ENCODE measurements around the gene ZNF554. TPM values are rescaled to one million over a fixed set of nuclear protein-coding genes. Genes with fewer than 3 reads are reported as not detected.

Gene ZNF554
- total RNA-seq, 2 experiments from 2014 or later = 3.5 to 3.6 TPM

DNA sequence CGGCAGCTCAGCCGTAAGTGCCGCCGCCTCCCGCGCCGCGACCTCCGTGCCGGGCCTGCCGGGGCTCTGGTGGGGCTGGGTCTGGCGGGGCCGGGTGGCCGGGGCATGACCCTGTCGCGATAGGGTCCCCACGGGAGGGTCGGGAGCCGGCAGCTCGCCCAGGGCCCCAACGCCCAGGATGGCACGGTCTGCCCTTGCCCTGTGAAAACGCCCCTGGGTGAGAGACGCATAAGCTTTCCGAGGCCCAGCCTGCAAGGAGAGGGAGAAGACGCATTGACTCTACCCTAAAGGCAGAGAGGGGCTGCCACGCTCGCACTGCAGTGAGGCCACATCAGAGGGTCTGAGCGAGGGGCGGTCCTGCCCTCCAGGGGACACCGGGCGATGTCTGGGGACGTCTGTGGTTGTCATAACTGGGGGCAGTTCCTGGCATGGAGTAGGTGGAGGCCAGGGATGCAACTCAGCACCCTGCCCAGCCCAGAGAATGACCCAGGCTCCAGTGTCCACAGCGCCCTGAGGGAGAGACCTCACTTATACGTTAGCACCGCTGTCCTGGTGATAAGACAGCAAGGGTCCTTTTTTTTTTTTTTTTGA lies 539 bp downstream of the ZNF554 start:
- H3K36me3 ChIP-seq (ENCODE audit: insufficient read depth, low read length) = no peaks in the 10 kb centered on the region
- peaks cover 6% of the 10 kb centered on the region for H3K36me3 Mint-ChIP-seq (ENCODE audit: low read depth)
- peak overlapping the region; percentile 84 for H3K4me3 Mint-ChIP-seq
- intact Hi-C loops (cut with DNase I, micrococcal nuclease) = loop anchor here (2.0 kb wide), 2 partner anchors 19 to 21 kb away; partner anchors contain the start of gene ZNF555 (in 1 of the 2)
- H3K9me3 Mint-ChIP-seq = no peaks in the 10 kb centered on the region
- no peaks in the 10 kb centered on the region for H3K9me3 ChIP-seq (ENCODE audit: control insufficient read depth in 1 of 2, insufficient read depth in 1 of 2, low read length in 2 of 2)
- H3K27ac ChIP-seq (ENCODE audit: low read depth in 1 of 2, low read length in 2 of 2) = no peak overlapping the region
- DNase-seq (peak in 1 of 14 experiments; percentile 15), ATAC-seq (ENCODE audit: poor library complexity) (peak; percentile 5)
- no peak overlapping the region for H3K27ac Mint-ChIP-seq
- peak overlapping the region; percentile 69 for H3K4me3 ChIP-seq (ENCODE audit: low read length)
- POLR2A ChIA-PET = interaction anchor here (2.3 kb wide), 1 partner anchor 21 kb away, joined by 12 read pairs; the partner anchor contains the start of gene ZNF555
- no peaks in the 10 kb centered on the region for H3K27me3 Mint-ChIP-seq
- TF ChIP-seq, protein P1, sequence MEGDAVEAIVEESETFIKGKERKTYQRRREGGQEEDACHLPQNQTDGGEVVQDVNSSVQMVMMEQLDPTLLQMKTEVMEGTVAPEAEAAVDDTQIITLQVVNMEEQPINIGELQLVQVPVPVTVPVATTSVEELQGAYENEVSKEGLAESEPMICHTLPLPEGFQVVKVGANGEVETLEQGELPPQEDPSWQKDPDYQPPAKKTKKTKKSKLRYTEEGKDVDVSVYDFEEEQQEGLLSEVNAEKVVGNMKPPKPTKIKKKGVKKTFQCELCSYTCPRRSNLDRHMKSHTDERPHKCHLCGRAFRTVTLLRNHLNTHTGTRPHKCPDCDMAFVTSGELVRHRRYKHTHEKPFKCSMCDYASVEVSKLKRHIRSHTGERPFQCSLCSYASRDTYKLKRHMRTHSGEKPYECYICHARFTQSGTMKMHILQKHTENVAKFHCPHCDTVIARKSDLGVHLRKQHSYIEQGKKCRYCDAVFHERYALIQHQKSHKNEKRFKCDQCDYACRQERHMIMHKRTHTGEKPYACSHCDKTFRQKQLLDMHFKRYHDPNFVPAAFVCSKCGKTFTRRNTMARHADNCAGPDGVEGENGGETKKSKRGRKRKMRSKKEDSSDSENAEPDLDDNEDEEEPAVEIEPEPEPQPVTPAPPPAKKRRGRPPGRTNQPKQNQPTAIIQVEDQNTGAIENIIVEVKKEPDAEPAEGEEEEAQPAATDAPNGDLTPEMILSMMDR (IDR thresholded peaks at IDR 0.05) = no peak
- peaks cover 8% of the 10 kb centered on the region for H3K4me1 Mint-ChIP-seq (ENCODE audit: low read depth)
- no peaks in the 10 kb centered on the region for H3K27me3 ChIP-seq (ENCODE audit: control insufficient read depth in 1 of 2, insufficient read depth in 2 of 2, low read length in 2 of 2)
- peaks cover 17% of the 10 kb centered on the region for H3K4me1 ChIP-seq (ENCODE audit: insufficient read depth, low read length)
- CTCF ChIA-PET = interaction anchor here (0.7 to 2.3 kb wide), 6 partner anchors 21 to 131 kb away, joined by 3 to 11 read pairs (median 4); partner anchors contain the start of genes SGTA, THOP1 and ZNF555

DNA sequence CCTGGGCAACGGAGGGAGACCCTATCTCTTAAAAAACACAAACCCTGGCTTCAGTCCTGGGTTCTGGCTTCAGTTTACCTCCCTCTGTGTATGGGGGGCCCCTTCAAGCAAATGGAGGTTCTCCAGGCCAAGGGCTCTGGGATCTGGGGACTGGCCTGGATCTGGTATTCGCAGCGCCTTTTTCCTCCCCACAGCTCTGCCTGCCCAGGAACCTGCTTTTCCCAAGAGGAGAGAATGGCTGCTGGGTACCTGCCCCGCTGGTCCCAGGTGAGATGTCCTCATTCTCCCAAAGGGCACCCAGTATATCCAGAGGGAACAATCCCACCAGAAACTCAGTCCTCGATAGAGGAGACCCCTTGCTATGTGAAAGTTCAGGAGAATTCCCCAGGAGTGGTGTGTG lies 3.2 kb downstream of the ZNF554 start:
- H3K27me3 ChIP-seq (ENCODE audit: control insufficient read depth in 1 of 2, insufficient read depth in 2 of 2, low read length in 2 of 2) = no peaks in the 10 kb centered on the region
- H3K27ac ChIP-seq (ENCODE audit: low read depth in 1 of 2, low read length in 2 of 2) = no peak overlapping the region
- H3K4me3 Mint-ChIP-seq = no peak overlapping the region
- peaks cover 17% of the 10 kb centered on the region for H3K4me1 ChIP-seq (ENCODE audit: insufficient read depth, low read length)
- H3K4me1 Mint-ChIP-seq (ENCODE audit: low read depth) = peaks cover 8% of the 10 kb centered on the region
- TF ChIP-seq, protein P1 (IDR thresholded peaks at IDR 0.05) = no peak
- CTCF ChIA-PET = no interaction called here
- H3K4me3 ChIP-seq (ENCODE audit: low read length) = no peak overlapping the region
- ATAC-seq (ENCODE audit: poor library complexity) (no peak), DNase-seq (no peak)
- H3K36me3 ChIP-seq (ENCODE audit: insufficient read depth, low read length) = peaks cover 4% of the 10 kb centered on the region
- H3K27me3 Mint-ChIP-seq = no peaks in the 10 kb centered on the region
- POLR2A ChIA-PET = interaction anchor here (1.5 kb wide), 1 partner anchor 18 kb away, joined by 4 read pairs; the partner anchor contains the start of gene ZNF555
- H3K27ac Mint-ChIP-seq = no peak overlapping the region
- no peaks in the 10 kb centered on the region for H3K9me3 ChIP-seq (ENCODE audit: control insufficient read depth in 1 of 2, insufficient read depth in 1 of 2, low read length in 2 of 2)
- no peaks in the 10 kb centered on the region for H3K9me3 Mint-ChIP-seq
- intact Hi-C loops (cut with DNase I, micrococcal nuclease) = no loop called here
- H3K36me3 Mint-ChIP-seq (ENCODE audit: low read depth) = peaks cover 30% of the 10 kb centered on the region

DNA sequence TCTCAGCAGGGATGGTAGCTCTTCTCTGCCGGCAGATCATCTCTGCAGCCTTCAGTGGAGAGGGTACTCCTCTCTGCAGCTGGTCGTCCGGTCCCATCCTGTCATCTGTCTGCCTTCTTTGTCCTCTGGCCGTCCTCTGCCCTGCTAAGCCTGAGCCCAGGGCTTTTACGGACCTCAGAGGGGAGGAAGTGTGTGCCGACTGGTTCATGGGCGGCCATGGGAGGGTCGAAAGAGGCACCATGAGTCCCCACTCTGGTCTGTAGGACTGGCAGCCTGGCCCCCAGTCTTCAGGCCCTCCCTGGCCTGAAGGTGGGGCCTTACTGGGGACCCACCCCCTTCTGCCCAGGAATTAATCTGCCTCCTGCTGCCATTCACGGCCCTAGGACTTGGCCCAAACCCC lies 4.0 kb downstream of the ZNF554 start:
- Histone ChIP-seq H3K9me3 (ENCODE audit: control insufficient read depth in 1 of 2, insufficient read depth in 1 of 2, low read length in 2 of 2) (no peaks in the 10 kb centered on the region), H3K4me3 (ENCODE audit: low read length) (no peak overlapping the region), H3K27me3 (ENCODE audit: control insufficient read depth in 1 of 2, insufficient read depth in 2 of 2, low read length in 2 of 2) (no peaks in the 10 kb centered on the region), H3K4me1 (ENCODE audit: insufficient read depth, low read length) (peaks cover 17% of the 10 kb centered on the region), H3K27ac (ENCODE audit: low read depth in 1 of 2, low read length in 2 of 2) (no peak overlapping the region), H3K36me3 (ENCODE audit: insufficient read depth, low read length) (peaks cover 4% of the 10 kb centered on the region)
- no peak overlapping the region for H3K27ac Mint-ChIP-seq
- H3K4me3 Mint-ChIP-seq = no peak overlapping the region
- intact Hi-C loops (cut with DNase I, micrococcal nuclease) = no loop called here
- ChIA-PET CTCF (no interaction called here), POLR2A (no interaction called here)
- peaks cover 38% of the 10 kb centered on the region for H3K36me3 Mint-ChIP-seq (ENCODE audit: low read depth)
- ATAC-seq (ENCODE audit: poor library complexity) (no peak), DNase-seq (no peak)
- no peaks in the 10 kb centered on the region for H3K27me3 Mint-ChIP-seq
- peaks cover 8% of the 10 kb centered on the region for H3K4me1 Mint-ChIP-seq (ENCODE audit: low read depth)
- no peaks in the 10 kb centered on the region for H3K9me3 Mint-ChIP-seq
- TF ChIP-seq, protein P1 (IDR thresholded peaks at IDR 0.05) = no peak
